CD14-positive monocyte (primary cell): Measurements from ENCODE around the gene STK11. TPM values are rescaled to one million over a fixed set of nuclear protein-coding genes. Genes with fewer than 3 reads are reported as not detected.

ENCODE experiments used
- DNase-seq, 3 donors: peaks; one replicate each; pipeline ENCODE4 v3.0.0-alpha.2; 2011 to 2022
- H2AFZ ChIP-seq: 2 replicates; pipeline ENCODE4 v1.6.0; 2012; ENCODE audit warnings: mild to moderate bottlenecking, low read depth, low read length, inconsistent platforms; ENCODE audit not compliant: insufficient read depth, poor library complexity, severe bottlenecking
- H3K27ac ChIP-seq, 2 donors: 1 replicate in 1 of 2; 2 replicates in 1 of 2; pipeline ENCODE4 v1.5.1; 2012 to 2013; ENCODE audit warnings: low read length in 2 of 2, control low read depth in 1 of 2, inconsistent platforms in 1 of 2, low read depth in 1 of 2, mild to moderate bottlenecking in 1 of 2
- H3K27me3 ChIP-seq, 2 donors: one replicate each; pipeline versions ENCODE4 v1.6.0 to v1.6.1; 2011 to 2013; ENCODE audit warnings: low read length in 2 of 2; ENCODE audit not compliant: control insufficient read depth in 2 of 2, insufficient read depth in 2 of 2
- H3K36me3 ChIP-seq, 2 donors: replicated peaks in 1 of 2; 1 replicate in 1 of 2; 2 replicates in 1 of 2; pipeline versions ENCODE4 v1.5.1 to v1.6.1; 2012 to 2013; ENCODE audit warnings: low read length in 2 of 2, control low read depth in 1 of 2, inconsistent platforms in 1 of 2, mild to moderate bottlenecking in 1 of 2; ENCODE audit not compliant: insufficient read depth in 2 of 2, control insufficient read depth in 1 of 2
- H3K4me1 ChIP-seq, 2 donors: 1 replicate in 1 of 2; 2 replicates in 1 of 2; pipeline versions ENCODE4 v1.5.1 to v1.6.1; 2012 to 2013; ENCODE audit warnings: low read length in 2 of 2, control low read depth in 1 of 2, inconsistent platforms in 1 of 2, mild to moderate bottlenecking in 1 of 2, moderate library complexity in 1 of 2; ENCODE audit not compliant: insufficient read depth in 2 of 2, control insufficient read depth in 1 of 2
- H3K4me2 ChIP-seq: replicated peaks from 2 replicates; pipeline ENCODE3; 2012; ENCODE audit warnings: low read length, moderate library complexity, mild to moderate bottlenecking; ENCODE audit not compliant: poor library complexity, severe bottlenecking; ENCODE audit errors: extremely low read depth
- H3K4me3 ChIP-seq, 3 experiments: fragments of 200-600 bp in 1 of 3; sonication (generic) in 1 of 3; replicated peaks in 1 of 3; 1 replicate in 2 of 3; 2 replicates in 1 of 3; pipeline ENCODE4 v1.5.1; 2011 to 2013; ENCODE audit warnings: low read length in 3 of 3, mild to moderate bottlenecking in 3 of 3, control low read depth in 2 of 3, low read depth in 2 of 3, inconsistent platforms in 1 of 3, moderate library complexity in 1 of 3
- H3K79me2 ChIP-seq: 2 replicates; pipeline ENCODE4 v1.6.0; 2012; ENCODE audit warnings: mild to moderate bottlenecking, control low read depth, inconsistent platforms, low read length, moderate library complexity; ENCODE audit not compliant: insufficient read depth
- H3K9ac ChIP-seq: 2 replicates; pipeline ENCODE4 v1.6.0; 2017; ENCODE audit warnings: low read length, mild to moderate bottlenecking; ENCODE audit not compliant: insufficient read depth, poor library complexity, severe bottlenecking
- H3K9me3 ChIP-seq, 2 donors: replicated peaks in 1 of 2; 1 replicate in 1 of 2; 2 replicates in 1 of 2; pipeline versions ENCODE4 v1.5.1 to v1.6.1; 2012 to 2013; ENCODE audit warnings: low read length in 2 of 2, control low read depth in 1 of 2; ENCODE audit not compliant: control insufficient read depth in 1 of 2, insufficient read depth in 1 of 2
- H4K20me1 ChIP-seq: 2 replicates; pipeline ENCODE4 v1.6.0; 2012; ENCODE audit warnings: mild to moderate bottlenecking, low read length, control low read depth, moderate library complexity; ENCODE audit not compliant: insufficient read depth
- H3K27ac Mint-ChIP-seq, 7 donors: one replicate each; pipeline ENCODE4 v1.8.0; 2020; ENCODE audit warnings: mild to moderate bottlenecking in 7 of 7, mixed read lengths in 7 of 7, moderate library complexity in 6 of 7, inconsistent platforms in 2 of 7
- H3K27me3 Mint-ChIP-seq, 3 donors: one replicate each; pipeline ENCODE4 v1.8.0; 2021 to 2022; ENCODE audit warnings: low read depth in 3 of 3, mild to moderate bottlenecking in 3 of 3, mixed read lengths in 3 of 3, moderate library complexity in 3 of 3, inconsistent platforms in 1 of 3
- H3K36me3 Mint-ChIP-seq, 2 donors: one replicate each; pipeline ENCODE4 v1.8.0; 2020; ENCODE audit warnings: mixed read lengths in 2 of 2, inconsistent platforms in 1 of 2, mild to moderate bottlenecking in 1 of 2
- H3K4me1 Mint-ChIP-seq: one replicate; pipeline ENCODE4 v1.8.0; 2020; ENCODE audit warnings: mild to moderate bottlenecking, mixed read lengths
- H3K4me3 Mint-ChIP-seq, 2 donors: one replicate each; pipeline ENCODE4 v1.8.0; 2020; ENCODE audit warnings: mild to moderate bottlenecking in 2 of 2, mixed read lengths in 2 of 2, moderate library complexity in 1 of 2
- H3K9me3 Mint-ChIP-seq, 7 donors: one replicate each; pipeline ENCODE4 v1.8.0; 2020 to 2022; ENCODE audit warnings: mixed read lengths in 7 of 7, mild to moderate bottlenecking in 6 of 7, moderate library complexity in 6 of 7, inconsistent platforms in 2 of 7
- WGBS: methylation state at CpG from one replicate; pipeline ENCODE4 v1.1.5; 2013; ENCODE audit warnings: missing lambda C conversion rate; ENCODE audit not compliant: insufficient coverage; 5-methylcytosine and 5-hydroxymethylcytosine counted together
- intact Hi-C, 2 donors: fragments of 100-400 bp; cut with micrococcal nuclease; formaldehyde crosslinking; loops; one replicate each; pipeline versions ENCODE4 v1.15.0 to v1.15.1; 2023
- polyA plus RNA-seq, 3 donors: library from polyadenylated mRNA; depleted of rRNA in 1 of 3; unstranded in 2 of 3; stranded (reverse) in 1 of 3; fragments of 300-500 nt in 2 of 3; fragments of >200 nt in 1 of 3; fragmentation: Illumina TruSeq in 2 of 3; gene quantifications; 1 replicate in 2 of 3; 2 replicates in 1 of 3; pipeline ENCODE4 v1.2.3, GENCODE V29; 2012 to 2021
- TF ChIP-seq, protein P1 (sequence below): fragments of 200-600 bp; IDR thresholded peaks from one replicate; pipeline ENCODE4 v1.8.0; 2022; ENCODE audit warnings: antibody characterized with exemption, mild to moderate bottlenecking

The STK11 gene
- polyA plus RNA-seq, 3 donors = 6.2 to 72.1 (median 15.4) TPM

DNA sequence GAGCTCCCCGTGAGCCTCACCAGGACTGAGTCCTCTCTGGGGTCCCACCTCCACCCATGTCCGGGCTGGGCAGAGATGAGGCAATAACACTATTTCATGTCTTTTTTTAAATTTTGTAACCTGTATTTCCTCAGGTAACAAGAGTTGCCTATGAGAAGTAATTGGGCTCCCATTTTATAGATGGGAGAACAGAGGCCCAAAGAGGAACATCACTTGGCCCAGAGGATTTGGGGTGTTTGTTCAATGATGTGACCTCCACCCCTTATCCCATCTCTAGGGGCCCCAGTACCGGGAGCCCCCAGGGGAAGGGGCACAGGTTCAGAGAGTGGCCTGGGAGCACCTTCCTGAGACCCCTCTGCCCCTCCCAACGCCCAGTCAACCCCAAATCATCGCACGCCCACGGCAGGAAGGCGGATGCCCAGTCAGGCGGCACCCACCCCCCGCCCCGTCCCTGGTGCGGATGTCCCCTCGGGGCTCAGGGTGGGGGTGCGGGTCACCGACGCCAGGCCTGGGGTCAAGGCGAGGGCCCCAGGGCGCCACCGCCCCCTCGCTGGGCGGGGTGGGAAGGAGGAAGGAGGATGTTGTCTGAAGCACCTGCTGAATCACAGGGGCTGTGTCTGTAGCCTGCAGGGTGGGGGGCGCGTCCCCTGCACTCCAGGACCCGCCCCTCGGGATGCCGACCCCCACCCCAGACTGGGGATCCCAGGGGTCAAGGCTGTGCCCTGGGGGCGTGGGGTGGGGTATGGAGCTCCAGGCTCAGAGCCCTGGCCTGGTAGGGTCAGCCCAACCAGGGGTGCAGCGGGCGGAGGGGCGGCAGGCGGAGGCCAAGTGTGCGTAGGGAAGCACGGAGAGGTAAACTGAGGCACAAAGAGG lies 54.5 kb downstream of the STK11 start:
- peak overlapping the region; percentile 95 for H3K4me2 ChIP-seq
- no peaks in the 10 kb centered on the region for H3K9me3 ChIP-seq
- Mint-ChIP-seq H3K9me3 (no peaks in the 10 kb centered on the region), H3K4me3 (peak overlapping the region; percentile 85 to 89), H3K36me3 (peaks cover 25 to 36% of the 10 kb centered on the region in 2 donors), H3K27ac (peak overlapping the region; percentile 93 to 97 (median 96)), H3K27me3 (peaks cover 3 to 10% (median 9%) of the 10 kb centered on the region in 3 donors), H3K4me1 (peaks cover 54% of the 10 kb centered on the region)
- H3K4me3 ChIP-seq = peak overlapping the region; percentile 7 to 93 (median 32)
- peaks cover 65 to 80% of the 10 kb centered on the region in 2 donors for H3K4me1 ChIP-seq
- H2AFZ ChIP-seq = no peak overlapping the region
- H4K20me1 ChIP-seq = peaks cover 55% of the 10 kb centered on the region
- peaks cover 29 to 32% of the 10 kb centered on the region in 2 donors for H3K36me3 ChIP-seq
- peak overlapping the region; percentile 74 to 95 for H3K27ac ChIP-seq
- peak; percentile 77 to 86 (median 77) for DNase-seq
- WGBS = 3% methylated on average over 23 of the region's 33 CpGs
- no peaks in the 10 kb centered on the region for H3K27me3 ChIP-seq
- H3K9ac ChIP-seq = peak overlapping the region; percentile 87
- intact Hi-C loops = loop anchor here in 1 of 2 donors (1.0 kb wide), 1 partner anchor 8 kb away; no protein-coding TSS in a partner anchor
- TF ChIP-seq, protein P1, sequence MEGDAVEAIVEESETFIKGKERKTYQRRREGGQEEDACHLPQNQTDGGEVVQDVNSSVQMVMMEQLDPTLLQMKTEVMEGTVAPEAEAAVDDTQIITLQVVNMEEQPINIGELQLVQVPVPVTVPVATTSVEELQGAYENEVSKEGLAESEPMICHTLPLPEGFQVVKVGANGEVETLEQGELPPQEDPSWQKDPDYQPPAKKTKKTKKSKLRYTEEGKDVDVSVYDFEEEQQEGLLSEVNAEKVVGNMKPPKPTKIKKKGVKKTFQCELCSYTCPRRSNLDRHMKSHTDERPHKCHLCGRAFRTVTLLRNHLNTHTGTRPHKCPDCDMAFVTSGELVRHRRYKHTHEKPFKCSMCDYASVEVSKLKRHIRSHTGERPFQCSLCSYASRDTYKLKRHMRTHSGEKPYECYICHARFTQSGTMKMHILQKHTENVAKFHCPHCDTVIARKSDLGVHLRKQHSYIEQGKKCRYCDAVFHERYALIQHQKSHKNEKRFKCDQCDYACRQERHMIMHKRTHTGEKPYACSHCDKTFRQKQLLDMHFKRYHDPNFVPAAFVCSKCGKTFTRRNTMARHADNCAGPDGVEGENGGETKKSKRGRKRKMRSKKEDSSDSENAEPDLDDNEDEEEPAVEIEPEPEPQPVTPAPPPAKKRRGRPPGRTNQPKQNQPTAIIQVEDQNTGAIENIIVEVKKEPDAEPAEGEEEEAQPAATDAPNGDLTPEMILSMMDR = no peak
- H3K79me2 ChIP-seq = peaks cover 41% of the 10 kb centered on the region

DNA sequence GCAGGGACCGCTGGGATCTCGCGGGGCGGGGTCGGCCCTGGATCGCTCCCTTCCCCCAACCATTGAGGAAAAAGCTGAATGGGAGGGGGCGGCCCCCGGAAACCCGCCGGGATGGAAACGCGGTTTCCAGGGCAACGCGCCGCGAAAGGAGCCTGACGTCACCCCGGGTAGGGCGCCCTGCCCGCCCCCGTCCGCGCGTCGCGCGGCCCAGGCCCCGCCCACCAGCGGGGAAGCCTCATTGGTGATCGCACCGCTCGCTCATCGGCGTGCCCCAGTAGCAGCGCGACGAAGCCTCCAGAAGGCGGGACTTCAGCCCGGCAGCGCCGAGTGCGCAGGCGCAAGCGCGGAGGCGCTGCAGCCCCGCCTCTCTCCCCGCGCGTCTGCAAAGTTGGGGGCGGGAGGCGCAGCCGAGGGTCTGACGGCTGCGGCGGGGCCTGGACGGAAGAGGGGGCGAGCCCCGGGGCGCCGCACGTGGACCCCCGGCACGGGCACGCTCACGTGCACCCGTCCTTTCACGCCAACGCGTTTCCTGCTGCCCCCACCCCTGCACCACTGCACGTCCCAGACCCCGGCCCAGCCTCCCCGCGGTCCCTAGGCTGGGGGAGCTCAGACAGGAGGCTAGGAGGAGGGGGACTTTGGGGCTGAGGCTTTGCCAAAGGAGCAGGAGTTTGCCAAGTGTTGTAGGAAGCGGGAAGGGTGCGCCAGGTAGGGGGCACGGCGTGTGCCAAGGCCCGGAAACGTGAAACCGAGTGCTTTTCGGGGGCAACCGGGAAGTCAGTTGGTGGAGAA lies 55.4 kb downstream of the STK11 start:
- H3K36me3 ChIP-seq = peaks cover 21 to 23% of the 10 kb centered on the region in 2 donors
- Mint-ChIP-seq H3K4me3 (peak overlapping the region; percentile 81 to 89), H3K27me3 (peaks cover 3 to 12% (median 9%) of the 10 kb centered on the region in 3 donors), H3K9me3 (no peaks in the 10 kb centered on the region), H3K4me1 (peaks cover 59% of the 10 kb centered on the region), H3K36me3 (peaks cover 19 to 28% of the 10 kb centered on the region in 2 donors), H3K27ac (peak overlapping the region; percentile 89 to 97 (median 94))
- peak overlapping the region; percentile 48 for H2AFZ ChIP-seq
- H3K9me3 ChIP-seq = no peaks in the 10 kb centered on the region
- H3K79me2 ChIP-seq = peaks cover 33% of the 10 kb centered on the region
- peak overlapping the region; percentile 87 for H3K9ac ChIP-seq
- peak overlapping the region; percentile 95 for H3K4me2 ChIP-seq
- intact Hi-C loops = loop anchor here in 1 of 2 donors (1.0 kb wide), 1 partner anchor 9 kb away; no protein-coding TSS in a partner anchor
- H3K27ac ChIP-seq = peak overlapping the region; percentile 74 to 95
- peaks cover 63 to 80% of the 10 kb centered on the region in 2 donors for H3K4me1 ChIP-seq
- H3K27me3 ChIP-seq = no peaks in the 10 kb centered on the region
- WGBS = under 1% methylated on average over 65 of the region's 83 CpGs
- H3K4me3 ChIP-seq = peak overlapping the region; percentile 55 to 93 (median 60)
- H4K20me1 ChIP-seq = peaks cover 46% of the 10 kb centered on the region
- peak; percentile 97 for DNase-seq
- TF ChIP-seq, protein P1 = peak; percentile 24
